B cell (primary cell): ENCODE results near the gene BRD9. TPM values are rescaled to one million over a fixed set of nuclear protein-coding genes. Genes with fewer than 3 reads are reported as not detected.

Experiments
- ATAC-seq: fragments of 200-7000 bp; cut with Tn5 transposase; one replicate; pipeline ENCODE4 v1.10.0; 2021; ENCODE audit warnings: low read depth, mild to moderate bottlenecking, moderate number of reproducible peaks, moderate library complexity
- CTCF ChIA-PET: fragments of 350-600 bp; sonication (Branson Sonifier 250); formaldehyde crosslinking; loops from one replicate; lab custom pipeline; 2021; ENCODE audit warnings: antibody characterized with exemption, inconsistent platforms; lab: Charles Lee
- POLR2A ChIA-PET: fragments of 350-600 bp; sonication (Branson Sonifier 250); formaldehyde crosslinking; loops from one replicate; lab custom pipeline; 2021; ENCODE audit warnings: antibody characterized with exemption; lab: Charles Lee
- DNase-seq: peaks from one replicate; pipeline ENCODE4 v3.0.0; 2013
- H2AFZ ChIP-seq: 2 replicates; pipeline ENCODE4 v1.6.1; 2012; ENCODE audit warnings: mild to moderate bottlenecking, low read depth, low read length; ENCODE audit not compliant: insufficient read depth, poor library complexity, severe bottlenecking
- H3K27ac ChIP-seq, 2 donors: 1 replicate in 1 of 2; 2 replicates in 1 of 2; pipeline ENCODE4 v1.5.1; 2012 to 2013; ENCODE audit warnings: low read length in 2 of 2, mild to moderate bottlenecking in 2 of 2, moderate library complexity in 1 of 2
- H3K27me3 ChIP-seq, 4 experiments: fragments of 200-600 bp in 1 of 4; sonication (generic) in 1 of 4; replicated peaks in 1 of 4; 1 replicate in 2 of 4; 2 replicates in 2 of 4; pipeline versions ENCODE4 v1.6.1 to v1.7.0; 2013 to 2016; ENCODE audit warnings: low read length in 3 of 4, mild to moderate bottlenecking in 2 of 4, mixed read lengths in 1 of 4, moderate library complexity in 1 of 4; ENCODE audit not compliant: insufficient read depth in 4 of 4, control insufficient read depth in 3 of 4; ENCODE audit errors: control extremely low read depth in 1 of 4
- H3K36me3 ChIP-seq, 2 experiments: replicated peaks in 1 of 2; 1 replicate in 1 of 2; 2 replicates in 1 of 2; pipeline versions ENCODE4 v1.6.1 to v1.7.1; 2013; ENCODE audit warnings: low read length in 1 of 2; ENCODE audit not compliant: insufficient read depth in 2 of 2, control insufficient read depth in 1 of 2; ENCODE audit errors: control extremely low read depth in 1 of 2, extremely low read depth in 1 of 2
- H3K4me1 ChIP-seq, 2 donors: fragments of 200-600 bp in 1 of 2; sonication (generic) in 1 of 2; 1 replicate in 1 of 2; 2 replicates in 1 of 2; pipeline versions ENCODE4 v1.5.1 to v1.6.1; 2013 to 2017; ENCODE audit warnings: low read length in 2 of 2; ENCODE audit not compliant: control insufficient read depth in 2 of 2, insufficient read depth in 2 of 2
- H3K4me2 ChIP-seq: replicated peaks from 2 replicates; pipeline ENCODE3; 2012; ENCODE audit warnings: mild to moderate bottlenecking, low read depth, low read length; ENCODE audit not compliant: poor library complexity, severe bottlenecking
- H3K4me3 ChIP-seq, 5 experiments: fragments of 200-600 bp in 1 of 5; sonication (generic) in 1 of 5; 1 replicate in 3 of 5; 2 replicates in 2 of 5; pipeline versions ENCODE4 v1.5.1 to v1.7.0; 2011 to 2016; ENCODE audit warnings: low read length in 4 of 5, mild to moderate bottlenecking in 4 of 5, low read depth in 2 of 5, control low read depth in 1 of 5, moderate library complexity in 1 of 5; ENCODE audit not compliant: insufficient read depth in 1 of 5; ENCODE audit errors: control extremely low read depth in 1 of 5, extremely low read depth in 1 of 5
- H3K79me2 ChIP-seq: fragments of 200-600 bp; sonication (generic); one replicate; pipeline ENCODE4 v1.6.0; 2016; ENCODE audit warnings: low read length; ENCODE audit not compliant: control insufficient read depth, insufficient read depth
- H3K9ac ChIP-seq: fragments of 200-600 bp; sonication (generic); 2 replicates; pipeline ENCODE4 v1.6.1; 2017; ENCODE audit warnings: mild to moderate bottlenecking, low read length, moderate library complexity
- H3K9me3 ChIP-seq, 3 donors: one replicate each; pipeline versions ENCODE4 v1.6.1 to v1.7.1; 2013; ENCODE audit warnings: low read length in 2 of 3; ENCODE audit not compliant: control insufficient read depth in 2 of 3, insufficient read depth in 1 of 3; ENCODE audit errors: control extremely low read depth in 1 of 3
- H4K20me1 ChIP-seq: 2 replicates; pipeline ENCODE4 v1.6.0; 2012; ENCODE audit warnings: mild to moderate bottlenecking, low read length; ENCODE audit not compliant: insufficient read depth, control insufficient read depth, poor library complexity, severe bottlenecking
- H3K27ac Mint-ChIP-seq: one replicate; pipeline ENCODE4 v1.8.0; 2021; ENCODE audit warnings: mixed read lengths
- H3K27me3 Mint-ChIP-seq: one replicate; pipeline ENCODE4 v1.8.0; 2021; ENCODE audit warnings: mixed read lengths
- H3K4me1 Mint-ChIP-seq: one replicate; pipeline ENCODE4 v1.8.0; 2021; ENCODE audit warnings: mixed read lengths
- H3K4me3 Mint-ChIP-seq: one replicate; pipeline ENCODE4 v1.8.0; 2021; ENCODE audit warnings: mixed read lengths
- H3K9me3 Mint-ChIP-seq: one replicate; pipeline ENCODE4 v1.8.0; 2022; ENCODE audit warnings: mixed read lengths; ENCODE audit not compliant: insufficient read depth
- EZH2 ChIP-seq: IDR thresholded peaks from 2 replicates; pipeline ENCODE4 v1.6.1; 2012; ENCODE audit warnings: borderline replicate concordance, low read depth, mild to moderate bottlenecking, moderate library complexity, low read length; ENCODE audit not compliant: insufficient read depth, poor library complexity, severe bottlenecking
- WGBS: methylation state at CpG from one replicate; pipeline ENCODE4 v1.1.5; 2013; ENCODE audit warnings: missing lambda C conversion rate; ENCODE audit not compliant: insufficient coverage; 5-methylcytosine and 5-hydroxymethylcytosine counted together
- intact Hi-C: fragments of 100-400 bp; cut with micrococcal nuclease; formaldehyde crosslinking; loops from one replicate; pipeline ENCODE4 v1.10.0; 2022
- polyA plus RNA-seq: library from polyadenylated mRNA; depleted of rRNA; stranded (reverse); fragments of >200 nt; gene quantifications from 2 replicates; pipeline ENCODE4 v1.2.3, GENCODE V29; 2012
- total RNA-seq, 2 donors: library from RNA; stranded (reverse); fragments of 120-200 nt in 1 of 2; gene quantifications; 1 replicate in 1 of 2; 2 replicates in 1 of 2; pipeline versions ENCODE4 v1.2.3 to v1.2.4, GENCODE V29; 2013 to 2022
- TF ChIP-seq, protein P1 (sequence below): fragments of 200-600 bp; IDR thresholded peaks from one replicate; pipeline ENCODE4 v1.8.0; 2022; ENCODE audit warnings: antibody characterized with exemption, mild to moderate bottlenecking

Gene BRD9
- total and polyA plus RNA-seq, 2 donors (not counting 1 experiment from before 2014, with no cell fraction given) = 28.3 to 68.6 TPM

DNA sequence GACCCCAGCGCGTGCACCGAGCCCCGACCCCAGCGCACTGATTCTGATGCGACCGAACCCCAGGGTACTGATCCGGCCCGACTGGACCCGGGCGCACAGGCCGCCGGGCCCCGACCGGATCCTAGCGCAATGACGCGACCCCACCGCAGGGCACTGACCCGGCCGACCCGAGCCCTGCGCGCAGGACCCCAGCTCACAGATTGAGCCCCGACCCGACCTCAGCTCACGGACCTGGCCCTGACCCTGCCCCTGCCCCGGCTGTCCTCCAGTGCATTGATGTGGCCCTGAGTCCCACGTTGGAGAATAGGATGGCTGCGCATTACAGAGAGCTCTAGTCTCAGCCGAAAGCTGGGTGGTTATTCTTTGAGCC, 521 bp upstream of the BRD9 start:
- CTCF ChIA-PET = interaction anchor here (0.7 to 2.4 kb wide), 4 partner anchors 10 to 701 kb away, joined by 3 to 11 read pairs (median 4); partner anchors contain the start of gene AHRR
- H3K4me3 ChIP-seq = peak overlapping the region in 4 of 5 experiments; percentile 47 to 90 (median 83)
- no peaks in the 10 kb centered on the region for H3K27me3 ChIP-seq
- H3K9me3 Mint-ChIP-seq = no peaks in the 10 kb centered on the region
- 2% methylated on average over 31 of the region's 31 CpGs for WGBS
- H3K4me1 ChIP-seq = peaks cover 13 to 19% of the 10 kb centered on the region in 2 donors
- DNase-seq (no peak), ATAC-seq (no peak)
- H3K9me3 ChIP-seq = no peaks in the 10 kb centered on the region
- H3K9ac ChIP-seq = peak overlapping the region; percentile 89
- peaks cover 16% of the 10 kb centered on the region for H3K4me1 Mint-ChIP-seq
- H3K4me3 Mint-ChIP-seq = peak overlapping the region; percentile 74
- peaks cover 36% of the 10 kb centered on the region for H3K79me2 ChIP-seq
- intact Hi-C loops = loop anchor here (5.0 kb wide), 1 partner anchor 909 kb away; the partner anchor contains the start of gene NDUFS6
- H2AFZ ChIP-seq = peak overlapping the region; percentile 88
- H3K36me3 ChIP-seq = peaks cover 1 to 30% of the 10 kb centered on the region in 2 experiments
- H4K20me1 ChIP-seq = peaks cover 15% of the 10 kb centered on the region
- POLR2A ChIA-PET = no interaction called here
- peak overlapping the region; percentile 85 for H3K4me2 ChIP-seq
- H3K27ac ChIP-seq = no peak overlapping the region
- TF ChIP-seq, protein P1, sequence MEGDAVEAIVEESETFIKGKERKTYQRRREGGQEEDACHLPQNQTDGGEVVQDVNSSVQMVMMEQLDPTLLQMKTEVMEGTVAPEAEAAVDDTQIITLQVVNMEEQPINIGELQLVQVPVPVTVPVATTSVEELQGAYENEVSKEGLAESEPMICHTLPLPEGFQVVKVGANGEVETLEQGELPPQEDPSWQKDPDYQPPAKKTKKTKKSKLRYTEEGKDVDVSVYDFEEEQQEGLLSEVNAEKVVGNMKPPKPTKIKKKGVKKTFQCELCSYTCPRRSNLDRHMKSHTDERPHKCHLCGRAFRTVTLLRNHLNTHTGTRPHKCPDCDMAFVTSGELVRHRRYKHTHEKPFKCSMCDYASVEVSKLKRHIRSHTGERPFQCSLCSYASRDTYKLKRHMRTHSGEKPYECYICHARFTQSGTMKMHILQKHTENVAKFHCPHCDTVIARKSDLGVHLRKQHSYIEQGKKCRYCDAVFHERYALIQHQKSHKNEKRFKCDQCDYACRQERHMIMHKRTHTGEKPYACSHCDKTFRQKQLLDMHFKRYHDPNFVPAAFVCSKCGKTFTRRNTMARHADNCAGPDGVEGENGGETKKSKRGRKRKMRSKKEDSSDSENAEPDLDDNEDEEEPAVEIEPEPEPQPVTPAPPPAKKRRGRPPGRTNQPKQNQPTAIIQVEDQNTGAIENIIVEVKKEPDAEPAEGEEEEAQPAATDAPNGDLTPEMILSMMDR = no peak
- no peak for TF ChIP-seq EZH2
- H3K27me3 Mint-ChIP-seq = no peaks in the 10 kb centered on the region
- H3K27ac Mint-ChIP-seq = no peak overlapping the region

DNA sequence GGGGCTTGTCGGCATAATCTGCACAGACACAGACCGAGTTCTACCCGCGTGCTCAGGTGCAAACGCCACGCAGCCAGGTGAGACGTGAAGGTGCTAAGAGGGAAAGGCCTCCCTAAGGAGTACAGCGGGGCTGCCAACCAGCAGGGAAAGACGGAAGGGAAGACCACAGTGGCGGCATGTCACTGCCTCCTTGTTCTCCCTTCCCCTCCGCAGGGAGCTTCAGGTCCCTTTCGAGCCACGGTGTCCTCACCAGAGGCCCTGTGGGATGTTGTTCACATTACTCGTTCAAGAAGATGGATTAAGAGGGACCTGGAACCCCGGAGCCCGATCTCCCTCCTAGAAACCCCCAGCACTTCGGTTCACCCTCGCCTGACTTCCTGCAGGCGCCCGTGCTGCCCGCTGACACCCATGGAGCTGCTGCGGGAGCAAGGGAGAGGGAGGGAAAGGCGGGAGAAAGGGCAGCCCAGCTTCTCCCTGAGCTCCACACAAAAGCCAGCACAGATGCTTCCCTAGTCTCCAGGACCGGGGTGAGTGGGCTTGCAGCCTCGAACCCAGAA, 686 bp downstream of the BRD9 start:
- Histone ChIP-seq H2AFZ (peak overlapping the region; percentile 88), H3K27me3 (no peaks in the 10 kb centered on the region), H3K79me2 (peaks cover 36% of the 10 kb centered on the region), H3K4me3 (peak overlapping the region; percentile 55 to 90 (median 85)), H3K4me2 (peak overlapping the region; percentile 85), H3K9me3 (no peaks in the 10 kb centered on the region), H3K4me1 (peaks cover 13 to 19% of the 10 kb centered on the region in 2 donors), H4K20me1 (peaks cover 15% of the 10 kb centered on the region), H3K9ac (peak overlapping the region; percentile 89), H3K36me3 (peaks cover 1 to 42% of the 10 kb centered on the region in 2 experiments), H3K27ac (peak overlapping the region; percentile 54 to 84)
- intact Hi-C loops = loop anchor here (5.0 kb wide), 1 partner anchor 910 kb away; the partner anchor contains the start of gene NDUFS6
- DNase-seq (no peak), ATAC-seq (no peak)
- TF ChIP-seq, protein P1 = no peak
- no peak for TF ChIP-seq EZH2
- Mint-ChIP-seq H3K27ac (peak overlapping the region; percentile 89), H3K4me3 (peak overlapping the region; percentile 87), H3K27me3 (no peaks in the 10 kb centered on the region), H3K4me1 (peaks cover 16% of the 10 kb centered on the region), H3K9me3 (no peaks in the 10 kb centered on the region)
- POLR2A ChIA-PET = no interaction called here
- CTCF ChIA-PET = interaction anchor here (1.1 to 2.4 kb wide), 2 partner anchors 11 to 570 kb away, joined by 3 to 11 read pairs; partner anchors contain the start of gene AHRR
- 26% methylated on average over 20 of the region's 25 CpGs for WGBS
